Ishikawa (cell line): ENCODE results near the gene AGTRAP.

Source experiments
- CEBPB ChIP-seq: IDR thresholded peaks from 2 replicates; pipeline ENCODE4 v1.6.1; 2012
- CREB1 ChIP-seq: IDR thresholded peaks from 2 replicates; pipeline ENCODE4 v1.6.1; 2012; ENCODE audit warnings: low read depth
- EGR1 ChIP-seq: IDR thresholded peaks from 2 replicates; pipeline ENCODE4 v1.6.1; 2012
- EP300 ChIP-seq: IDR thresholded peaks from 2 replicates; pipeline ENCODE4 v1.6.1; 2012; ENCODE audit warnings: borderline replicate concordance
- FOXM1 ChIP-seq: IDR thresholded peaks from 2 replicates; pipeline ENCODE4 v1.6.1; 2012; ENCODE audit warnings: low read depth, borderline replicate concordance
- MAX ChIP-seq: IDR thresholded peaks from 2 replicates; pipeline ENCODE4 v1.6.1; 2012
- NFIC ChIP-seq: IDR thresholded peaks from 2 replicates; pipeline ENCODE4 v1.6.1; 2012
- RAD21 ChIP-seq: IDR thresholded peaks from 2 replicates; pipeline ENCODE4 v1.6.1; 2012; ENCODE audit warnings: low read depth
- REST ChIP-seq: IDR thresholded peaks from 2 replicates; pipeline ENCODE4 v1.6.1; 2012; ENCODE audit warnings: low read depth, mild to moderate bottlenecking
- TAF1 ChIP-seq: IDR thresholded peaks from 2 replicates; pipeline ENCODE4 v1.6.1; 2012; ENCODE audit warnings: low read depth, mild to moderate bottlenecking
- TCF12 ChIP-seq: IDR thresholded peaks from 2 replicates; pipeline ENCODE4 v1.6.1; 2012; ENCODE audit warnings: low read depth
- TEAD4 ChIP-seq: IDR thresholded peaks from 2 replicates; pipeline ENCODE4 v1.6.1; 2012
- USF1 ChIP-seq: IDR thresholded peaks from 2 replicates; pipeline ENCODE4 v1.6.1; 2012
- YY1 ChIP-seq: IDR thresholded peaks from 2 replicates; pipeline ENCODE4 v1.6.1; 2012; ENCODE audit warnings: low read depth
- ZBTB7A ChIP-seq: IDR thresholded peaks from 2 replicates; pipeline ENCODE4 v1.6.1; 2012; ENCODE audit warnings: low read depth

The AGTRAP gene

DNA sequence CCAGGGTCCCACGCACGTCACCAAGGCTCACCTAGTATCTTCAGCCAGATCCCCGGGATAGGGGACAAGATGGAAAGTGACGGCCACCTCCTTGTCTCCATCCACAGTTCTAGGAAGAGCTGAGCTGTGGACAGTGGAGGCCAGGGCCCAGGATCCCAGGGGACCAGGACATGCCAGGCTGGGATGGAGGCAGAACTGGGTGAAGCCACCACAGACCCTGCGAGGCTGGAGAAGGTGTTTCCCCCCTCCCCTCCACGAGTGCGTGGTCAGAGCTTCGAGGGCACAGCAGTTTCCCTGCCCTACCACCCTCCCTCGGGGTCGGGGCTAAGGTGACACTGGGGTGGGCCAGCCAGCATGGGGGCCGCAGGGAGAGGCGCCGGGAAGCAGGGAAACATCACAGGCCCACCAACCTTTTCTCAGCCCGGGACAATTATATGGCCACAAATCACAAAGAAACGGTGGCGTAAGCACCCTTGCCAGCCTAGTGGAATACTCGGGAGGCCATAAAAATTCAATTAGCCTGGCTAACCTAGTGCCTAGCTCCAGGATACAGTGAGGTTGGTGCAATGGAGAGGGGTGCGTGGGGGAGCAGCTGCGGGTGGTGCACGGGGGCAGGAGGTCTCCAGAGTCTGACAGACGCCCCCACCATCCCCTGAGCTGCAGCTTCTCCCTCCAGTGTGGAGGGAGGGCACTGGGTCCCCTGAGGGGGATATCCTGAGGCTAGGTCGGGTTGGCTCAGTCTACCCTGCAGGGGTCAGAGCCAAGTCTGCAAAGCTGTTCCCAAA is 31.1 kb upstream of the AGTRAP start:
- TF ChIP-seq FOXM1 (no peak), EGR1 (no peak), ZBTB7A (no peak), USF1 (no peak), YY1 (no peak)

- TF ChIP-seq TCF12: no peak
- TF ChIP-seq USF1: no peak
- TF ChIP-seq RAD21: no peak
- TF ChIP-seq TAF1: no peak
- no peak for TF ChIP-seq CREB1
- TF ChIP-seq TEAD4: no peak
- TF ChIP-seq EGR1: no peak
- TF ChIP-seq FOXM1: no peak
- no peak for TF ChIP-seq EP300
- TF ChIP-seq REST: no peak
- TF ChIP-seq CEBPB: no peak
- TF ChIP-seq NFIC: no peak
- no peak for TF ChIP-seq MAX
- TF ChIP-seq ZBTB7A: no peak
- no peak for TF ChIP-seq YY1
Measured at GRCh38 chr1:11705596-11705995, 30.3 kb upstream of the AGTRAP start.

DNA sequence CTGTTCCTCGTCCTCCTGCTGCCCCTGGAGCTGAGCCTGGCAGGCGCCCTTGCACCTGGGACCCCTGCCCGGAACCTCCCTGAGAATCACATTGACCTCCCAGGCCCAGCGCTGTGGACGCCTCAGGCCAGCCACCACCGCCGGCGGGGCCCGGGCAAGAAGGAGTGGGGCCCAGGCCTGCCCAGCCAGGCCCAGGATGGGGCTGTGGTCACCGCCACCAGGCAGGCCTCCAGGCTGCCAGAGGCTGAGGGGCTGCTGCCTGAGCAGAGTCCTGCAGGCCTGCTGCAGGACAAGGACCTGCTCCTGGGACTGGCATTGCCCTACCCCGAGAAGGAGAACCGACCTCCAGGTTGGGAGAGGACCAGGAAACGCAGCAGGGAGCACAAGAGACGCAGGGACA is 29.6 kb upstream of the AGTRAP start:
- no peak for TF ChIP-seq TAF1
- TF ChIP-seq CEBPB: no peak
- no peak for TF ChIP-seq EP300
- no peak for TF ChIP-seq MAX
- no peak for TF ChIP-seq TCF12
- no peak for TF ChIP-seq CREB1
- no peak for TF ChIP-seq USF1
- no peak for TF ChIP-seq YY1
- no peak for TF ChIP-seq FOXM1
- TF ChIP-seq EGR1: no peak
- no peak for TF ChIP-seq TEAD4
- TF ChIP-seq REST: no peak
- TF ChIP-seq NFIC: no peak
- no peak for TF ChIP-seq RAD21
- no peak for TF ChIP-seq ZBTB7A

- TF ChIP-seq CEBPB: no peak
- TF ChIP-seq MAX: peak; percentile 61
- TF ChIP-seq NFIC: peak; percentile 75
- peak; percentile 83 for TF ChIP-seq USF1
- no peak for TF ChIP-seq REST
Measured at GRCh38 chr1:11707621-11708276, 28.2 kb upstream of the AGTRAP start.
